GM12872 (cell line): ENCODE measurements around the gene ST6GALNAC6.
A peak's percentile ranks its signal among the peaks of the same experiment; 100 is the strongest.

Experiments used
- TF ChIP-seq, protein P1 (sequence below): IDR thresholded peaks from 3 replicates; pipeline ENCODE4 v1.5.1; 2011; ENCODE audit warnings: low read depth, mild to moderate bottlenecking, low read length, moderate library complexity; ENCODE audit not compliant: insufficient read depth

ST6GALNAC6 gene

GRCh38 chr9:127943731-127944144, 44.3 kb upstream of the ST6GALNAC6 start:
- TF ChIP-seq, protein P1, sequence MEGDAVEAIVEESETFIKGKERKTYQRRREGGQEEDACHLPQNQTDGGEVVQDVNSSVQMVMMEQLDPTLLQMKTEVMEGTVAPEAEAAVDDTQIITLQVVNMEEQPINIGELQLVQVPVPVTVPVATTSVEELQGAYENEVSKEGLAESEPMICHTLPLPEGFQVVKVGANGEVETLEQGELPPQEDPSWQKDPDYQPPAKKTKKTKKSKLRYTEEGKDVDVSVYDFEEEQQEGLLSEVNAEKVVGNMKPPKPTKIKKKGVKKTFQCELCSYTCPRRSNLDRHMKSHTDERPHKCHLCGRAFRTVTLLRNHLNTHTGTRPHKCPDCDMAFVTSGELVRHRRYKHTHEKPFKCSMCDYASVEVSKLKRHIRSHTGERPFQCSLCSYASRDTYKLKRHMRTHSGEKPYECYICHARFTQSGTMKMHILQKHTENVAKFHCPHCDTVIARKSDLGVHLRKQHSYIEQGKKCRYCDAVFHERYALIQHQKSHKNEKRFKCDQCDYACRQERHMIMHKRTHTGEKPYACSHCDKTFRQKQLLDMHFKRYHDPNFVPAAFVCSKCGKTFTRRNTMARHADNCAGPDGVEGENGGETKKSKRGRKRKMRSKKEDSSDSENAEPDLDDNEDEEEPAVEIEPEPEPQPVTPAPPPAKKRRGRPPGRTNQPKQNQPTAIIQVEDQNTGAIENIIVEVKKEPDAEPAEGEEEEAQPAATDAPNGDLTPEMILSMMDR = peak; percentile 98

DNA sequence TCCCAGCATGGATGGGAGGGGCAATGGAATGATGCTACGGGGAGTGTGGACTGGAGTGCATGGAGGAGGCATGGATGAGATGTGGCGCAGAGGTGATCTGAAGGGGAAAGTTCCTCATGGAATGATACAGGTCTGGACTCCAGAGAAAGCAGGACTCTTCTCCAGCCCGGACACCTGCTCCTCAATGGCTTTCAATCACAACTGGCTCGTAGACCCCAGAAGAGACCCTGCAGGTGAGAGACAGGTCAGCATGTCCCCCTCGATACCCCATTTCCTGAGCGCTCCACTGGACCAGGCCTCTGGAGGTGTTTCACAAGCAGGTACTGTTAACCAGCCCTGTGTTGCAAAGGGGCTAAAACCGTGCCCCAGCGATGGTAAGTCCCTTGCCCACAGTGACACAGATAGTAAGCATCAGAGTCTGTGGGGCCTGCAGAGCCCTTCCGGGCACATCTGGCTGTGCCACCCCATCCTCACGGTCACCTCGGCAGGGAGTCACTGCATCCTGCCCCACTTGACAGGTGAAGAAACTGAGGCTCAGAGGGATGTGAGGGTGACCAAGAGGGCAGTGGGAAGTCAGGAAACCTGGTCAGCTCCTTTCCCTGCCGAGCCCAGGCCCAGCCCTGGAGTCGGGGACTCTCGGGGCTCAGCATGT, 43.7 kb upstream of the ST6GALNAC6 start:
- TF ChIP-seq, protein P1 = no peak

DNA sequence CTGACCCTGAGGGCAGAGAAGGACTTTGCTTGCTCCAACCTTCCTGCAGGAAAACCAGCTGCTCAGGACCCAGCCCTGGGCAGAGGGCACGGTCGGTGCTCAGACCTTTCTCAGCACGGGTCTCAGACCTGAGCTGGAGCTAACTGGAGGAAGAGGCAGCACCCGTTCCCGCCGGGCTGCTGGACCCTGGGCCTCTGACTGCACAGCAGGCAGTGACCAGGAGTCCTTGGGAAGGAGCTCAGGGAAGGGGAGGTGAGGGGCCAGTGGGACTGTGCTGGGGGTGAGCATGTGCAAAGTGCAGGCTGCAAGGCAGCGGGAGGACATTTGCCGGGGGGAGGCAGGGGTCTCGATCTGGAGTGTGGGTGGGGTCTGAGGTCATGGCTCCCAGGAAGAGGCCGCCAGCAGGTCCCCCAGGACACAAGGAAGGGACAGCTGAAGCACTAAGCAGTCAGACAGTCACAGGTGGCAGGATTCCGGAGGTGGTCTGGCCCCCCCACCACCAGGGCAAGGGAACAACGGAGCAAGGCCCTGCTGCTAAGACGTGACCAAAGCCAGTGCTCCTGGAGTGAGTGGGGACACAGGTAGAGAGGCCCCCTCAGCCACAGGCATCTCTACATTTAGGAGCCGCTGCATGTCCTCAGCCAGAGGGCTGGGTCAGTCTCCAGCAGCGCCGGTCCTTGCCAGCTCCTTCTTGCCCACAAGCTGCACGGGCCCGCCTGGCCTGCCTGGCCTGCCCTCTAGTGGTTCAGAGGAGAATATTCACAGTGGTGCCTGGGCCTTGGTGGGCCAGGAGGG, 43.0 kb upstream of the ST6GALNAC6 start:
- TF ChIP-seq, protein P1 = peak; percentile 84

DNA sequence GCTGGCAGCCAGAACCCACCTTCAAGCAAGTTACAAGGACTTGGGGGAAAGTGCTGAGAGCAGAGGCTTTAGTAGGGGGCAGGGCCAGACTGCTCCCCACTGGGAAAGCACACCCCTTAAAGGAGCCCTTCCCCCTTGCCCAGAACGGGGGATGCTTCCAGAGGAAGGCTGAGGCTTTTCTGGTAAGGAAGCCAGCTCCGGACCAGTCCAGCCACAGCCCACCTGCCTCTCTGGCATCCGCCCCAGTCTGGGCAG, 42.5 kb upstream of the ST6GALNAC6 start:
- TF ChIP-seq, protein P1 = no peak

DNA sequence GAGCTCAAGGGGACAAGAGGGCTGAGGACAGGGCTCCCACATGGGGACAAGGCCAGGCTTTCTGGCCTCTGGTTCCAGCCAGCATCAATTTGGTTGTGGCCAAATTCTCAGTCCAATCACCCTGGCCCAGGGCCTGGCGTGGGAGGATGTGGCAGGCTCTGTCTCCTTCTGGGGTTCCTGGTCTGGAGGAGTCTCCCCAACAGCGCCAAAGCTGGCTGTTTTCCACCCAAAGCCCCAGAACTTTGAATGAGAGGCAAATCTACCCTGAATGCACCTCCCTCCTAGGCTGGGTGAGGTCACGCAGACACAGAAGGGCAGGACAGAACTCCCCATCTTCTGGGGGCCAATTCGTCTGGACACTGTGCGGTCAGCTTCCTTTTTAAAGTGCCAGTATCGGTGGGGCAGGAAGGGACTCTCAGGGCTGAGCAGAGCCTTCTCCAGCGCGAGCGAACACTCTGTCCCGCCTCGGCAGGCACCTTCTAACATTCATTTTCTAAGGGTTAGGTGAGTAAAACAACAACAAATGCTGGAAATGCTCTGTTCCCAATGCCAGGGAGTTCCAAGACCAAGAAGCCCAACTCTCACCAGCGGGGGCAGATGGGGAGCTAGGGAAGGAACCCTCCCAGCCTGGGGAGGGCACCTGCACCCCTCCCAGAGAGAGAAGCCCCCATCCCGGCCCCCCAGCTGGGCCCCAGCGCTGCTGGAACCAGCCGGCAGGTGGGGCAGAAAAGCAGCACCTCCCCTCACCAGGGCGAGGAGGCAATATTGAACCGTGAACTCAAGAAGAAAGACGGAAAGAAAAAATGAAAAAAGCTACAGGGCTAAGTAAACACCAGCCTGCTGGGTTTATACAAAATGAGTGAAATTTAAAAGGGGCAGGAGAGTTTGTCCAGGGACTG, 41.9 kb upstream of the ST6GALNAC6 start:
- TF ChIP-seq, protein P1 = no peak

DNA sequence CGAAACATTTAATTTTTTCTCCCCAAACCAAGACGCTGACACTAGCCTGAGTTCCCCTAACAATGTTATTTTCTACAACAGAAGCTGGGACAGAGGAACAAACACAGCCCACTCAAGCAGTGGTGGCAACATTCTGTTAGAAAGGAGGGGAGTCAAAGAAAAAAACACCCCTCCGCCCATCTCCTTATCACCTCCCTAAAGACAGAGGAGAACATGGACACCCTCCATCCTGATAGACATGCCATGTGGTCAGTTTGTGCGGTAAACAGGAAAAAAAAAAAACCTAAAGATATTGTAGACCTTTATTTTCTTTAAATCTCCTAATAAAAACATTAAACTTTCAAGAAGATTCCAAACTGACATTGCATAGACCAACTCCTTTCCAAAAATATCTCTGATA, 41.2 kb upstream of the ST6GALNAC6 start:
- TF ChIP-seq, protein P1 = no peak

GRCh38 chr9:127938298-127938690, 38.9 kb upstream of the ST6GALNAC6 start:
- TF ChIP-seq, protein P1 = no peak
